CD4-positive, alpha-beta T cell treated with Interleukin-12 subunit alpha and Interleukin-12 subunit beta, for 1 hour (primary cell): ENCODE results near the gene KCNG2.
"Not testable (repeated sequence)": the region's sequence is repeated elsewhere in the genome, so short reads cannot be mapped to it uniquely, and the experiment has no call there.

Source experiments
- DNase-seq: peaks from one replicate; pipeline ENCODE4 v3.0.0-alpha.2; 2020

KCNG2 gene

GRCh38 chr18:79873449-79874110, 75.8 kb downstream of the KCNG2 start:
- no peak for DNase-seq

- DNase-seq, result no peak
These were observed 77.1 kb downstream of the KCNG2 start for GRCh38 chr18:79874553-79875530.

- DNase-seq, result no peak
These were observed 77.8 kb downstream of the KCNG2 start for GRCh38 chr18:79875531-79875919.

- DNase-seq, result no peak
These were observed 78.3 kb downstream of the KCNG2 start for GRCh38 chr18:79875931-79876461.

DNA sequence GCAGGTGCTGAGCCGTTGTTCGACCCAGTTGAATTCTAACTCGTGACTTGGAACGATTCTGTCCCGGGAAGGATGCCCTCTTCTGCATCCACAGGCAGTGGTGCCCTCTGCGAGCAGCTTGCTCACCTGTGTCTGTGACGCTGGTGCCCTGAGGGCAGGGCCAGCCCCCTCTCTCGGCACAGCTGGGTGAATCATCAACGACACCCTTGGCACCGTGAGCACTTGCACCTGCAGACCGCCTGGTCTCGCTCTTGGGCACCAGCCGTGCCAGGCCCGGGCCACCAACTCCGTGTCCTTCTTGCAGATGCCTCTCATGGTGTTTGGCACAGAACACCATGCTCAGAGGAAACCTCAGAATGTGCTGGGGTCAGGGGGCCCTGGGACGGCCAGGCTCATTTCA, 78.8 kb downstream of the KCNG2 start:
- no peak for DNase-seq

GRCh38 chr18:79877163-79878091, 79.7 kb downstream of the KCNG2 start:
- DNase-seq, result no peak

DNA sequence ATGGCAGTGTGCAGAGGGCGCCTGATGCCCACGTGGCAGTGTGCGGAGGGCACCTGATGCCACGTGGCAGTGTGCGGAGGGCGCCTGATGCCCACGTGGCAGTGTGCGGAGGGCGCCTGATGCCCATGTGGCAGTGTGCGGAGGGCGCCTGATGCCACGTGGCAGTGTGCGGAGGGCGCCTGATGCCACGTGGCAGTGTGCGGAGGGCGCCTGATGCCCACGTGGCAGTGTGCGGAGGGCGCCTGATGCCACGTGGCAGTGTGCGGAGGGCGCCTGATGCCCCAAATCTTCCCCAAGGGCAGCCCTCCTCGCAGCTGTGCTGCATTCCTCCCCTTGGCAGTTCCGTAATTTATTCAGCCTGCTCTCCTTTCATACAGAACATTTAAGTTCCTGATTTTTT, 80.5 kb downstream of the KCNG2 start:
- not testable (repeated sequence) for DNase-seq

GRCh38 chr18:79878741-79879378, 81.1 kb downstream of the KCNG2 start:
- DNase-seq, result no peak

DNA sequence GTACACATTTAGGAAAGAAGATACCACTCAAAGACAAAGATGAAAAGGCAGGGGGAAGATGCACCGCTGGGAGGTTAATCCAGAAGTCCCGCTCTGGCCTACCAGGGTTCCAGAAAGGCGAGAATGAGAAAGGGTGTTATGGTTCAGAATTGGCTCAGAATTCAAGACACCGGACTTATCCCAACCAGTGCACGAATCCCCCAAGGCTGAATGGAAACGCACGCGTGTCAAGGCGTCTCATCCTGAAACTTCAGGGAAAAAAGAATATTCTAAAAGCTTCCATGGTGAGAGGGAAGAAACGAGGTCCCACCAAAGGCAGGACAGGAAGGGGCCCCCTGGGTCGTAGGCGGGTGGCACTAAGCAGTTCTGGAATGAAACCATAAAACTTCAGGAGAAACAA, 81.8 kb downstream of the KCNG2 start:
- no peak for DNase-seq

DNA sequence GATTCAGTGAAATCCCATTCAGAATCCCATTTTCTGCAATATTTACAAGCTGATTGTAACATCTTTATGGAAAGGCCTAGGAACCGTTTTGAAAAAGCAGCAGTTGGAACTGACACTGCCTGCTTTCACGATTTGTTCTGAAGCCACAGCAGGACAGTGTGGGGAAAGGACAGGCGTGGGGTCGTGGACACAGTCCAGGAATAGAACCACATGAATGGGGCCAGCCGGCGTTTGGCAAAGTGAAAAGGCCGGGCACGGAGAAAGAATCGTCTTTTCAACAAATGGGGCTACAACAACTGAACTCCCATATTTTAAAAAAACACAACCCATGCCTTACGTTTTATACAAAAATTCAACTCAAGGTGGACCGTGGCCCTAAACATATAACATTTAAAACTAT, 84.0 kb downstream of the KCNG2 start:
- no peak for DNase-seq

DNA sequence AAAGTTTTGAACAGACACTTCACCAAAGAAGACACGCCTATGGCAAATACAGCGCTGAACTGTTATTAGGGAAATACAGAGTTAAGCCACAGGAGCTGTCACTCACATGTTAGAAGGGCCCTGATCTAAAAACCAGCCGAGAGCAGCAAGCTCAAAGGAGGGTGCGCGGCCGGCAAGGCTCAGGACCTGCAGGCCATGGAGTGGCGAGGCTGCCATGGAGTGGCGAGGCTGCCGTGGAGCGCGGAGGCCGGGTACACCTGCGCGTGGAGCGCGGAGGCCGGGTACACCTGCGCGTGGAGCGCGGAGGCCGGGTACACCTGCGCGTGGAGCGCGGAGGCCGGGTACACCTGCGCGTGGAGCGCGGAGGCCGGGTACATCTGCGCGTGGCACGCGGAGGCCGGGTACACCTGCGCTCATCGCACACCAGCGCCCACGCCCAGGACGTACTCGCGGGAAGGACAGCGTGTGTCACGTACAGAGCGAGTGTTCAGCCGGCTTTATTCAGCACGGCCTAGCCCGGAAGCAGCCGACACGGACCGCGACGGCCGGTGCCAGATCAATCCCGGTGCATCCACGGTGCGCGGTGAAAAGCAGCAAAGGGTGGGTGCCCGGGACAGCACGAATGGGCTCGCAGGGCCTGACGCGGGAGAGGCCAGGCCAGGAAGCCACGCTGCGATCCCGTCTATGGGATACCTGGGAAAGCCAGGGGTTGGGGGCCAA, 84.9 kb downstream of the KCNG2 start:
- DNase-seq, result no peak

DNA sequence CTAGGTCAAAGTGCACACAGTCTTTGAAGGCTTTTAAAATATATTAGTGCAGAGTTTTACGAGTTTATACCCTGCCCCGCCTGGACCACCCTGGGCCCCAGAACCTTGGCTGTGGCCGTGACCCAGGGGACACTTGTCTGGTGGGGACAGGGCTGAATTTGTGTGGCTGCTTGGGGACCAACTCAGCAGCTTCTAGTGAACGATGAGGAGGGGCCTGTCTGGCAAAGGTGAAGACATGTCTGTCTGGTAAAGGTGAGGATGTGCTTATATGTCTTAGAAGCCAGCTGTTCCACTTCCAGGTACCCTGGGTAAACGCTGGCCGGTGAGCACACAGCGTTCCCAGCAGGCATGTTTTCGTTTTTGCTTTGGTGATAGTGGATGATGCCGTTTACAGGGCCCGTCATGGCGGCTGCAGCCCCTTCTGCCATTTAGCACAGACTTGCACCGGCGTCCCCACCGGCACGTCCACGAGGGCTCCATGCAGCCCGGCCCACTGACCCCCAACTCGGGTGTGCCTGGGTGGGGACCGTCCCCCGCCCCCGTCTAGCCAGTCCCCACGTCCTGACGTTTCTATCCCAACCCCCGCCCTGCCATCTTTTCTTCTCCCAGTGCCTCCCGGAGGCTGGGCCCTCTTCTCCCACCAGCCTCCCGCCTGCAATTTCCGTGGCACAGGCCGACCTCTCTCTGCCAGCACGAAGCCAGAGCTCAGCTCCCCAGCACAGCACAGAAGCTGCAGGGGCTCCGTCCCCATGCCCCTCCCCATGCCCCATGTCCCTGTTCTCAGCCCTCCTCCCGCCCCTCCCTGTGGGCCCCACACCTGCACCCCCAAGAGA, 85.9 kb downstream of the KCNG2 start:
- no peak for DNase-seq

DNA sequence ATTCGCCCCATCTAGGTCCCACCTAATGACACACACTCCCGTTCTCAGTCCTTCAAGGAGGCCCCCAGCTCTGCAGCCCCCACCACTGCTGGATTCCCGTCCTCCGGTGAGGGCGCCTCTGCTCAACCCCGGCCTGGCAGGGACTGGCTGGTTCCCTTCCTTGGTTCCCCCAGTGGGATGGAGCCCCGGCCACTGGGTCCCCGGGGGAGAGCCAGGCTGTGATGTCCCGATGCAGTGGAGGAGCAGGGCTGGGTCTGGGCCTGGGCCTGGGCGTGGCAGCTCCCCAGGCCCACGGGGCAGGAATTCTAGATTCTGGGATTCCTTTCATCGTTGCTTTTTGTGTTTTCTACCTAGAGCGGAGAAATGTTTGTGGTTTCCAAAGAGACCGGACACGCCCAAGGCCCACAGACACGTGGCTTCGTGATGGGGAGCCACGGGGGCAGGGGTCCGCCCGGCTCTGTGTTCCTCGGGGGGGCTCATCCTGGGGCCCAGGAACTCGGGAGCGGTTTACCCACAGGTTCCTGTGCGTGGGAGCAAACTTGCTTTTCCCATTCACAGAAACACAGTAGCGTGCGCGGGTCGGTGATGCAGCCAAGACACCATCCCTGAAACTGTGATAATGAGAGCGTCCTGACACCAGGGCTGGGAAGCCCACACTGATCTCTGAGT, 86.7 kb downstream of the KCNG2 start:
- DNase-seq, result no peak

DNA sequence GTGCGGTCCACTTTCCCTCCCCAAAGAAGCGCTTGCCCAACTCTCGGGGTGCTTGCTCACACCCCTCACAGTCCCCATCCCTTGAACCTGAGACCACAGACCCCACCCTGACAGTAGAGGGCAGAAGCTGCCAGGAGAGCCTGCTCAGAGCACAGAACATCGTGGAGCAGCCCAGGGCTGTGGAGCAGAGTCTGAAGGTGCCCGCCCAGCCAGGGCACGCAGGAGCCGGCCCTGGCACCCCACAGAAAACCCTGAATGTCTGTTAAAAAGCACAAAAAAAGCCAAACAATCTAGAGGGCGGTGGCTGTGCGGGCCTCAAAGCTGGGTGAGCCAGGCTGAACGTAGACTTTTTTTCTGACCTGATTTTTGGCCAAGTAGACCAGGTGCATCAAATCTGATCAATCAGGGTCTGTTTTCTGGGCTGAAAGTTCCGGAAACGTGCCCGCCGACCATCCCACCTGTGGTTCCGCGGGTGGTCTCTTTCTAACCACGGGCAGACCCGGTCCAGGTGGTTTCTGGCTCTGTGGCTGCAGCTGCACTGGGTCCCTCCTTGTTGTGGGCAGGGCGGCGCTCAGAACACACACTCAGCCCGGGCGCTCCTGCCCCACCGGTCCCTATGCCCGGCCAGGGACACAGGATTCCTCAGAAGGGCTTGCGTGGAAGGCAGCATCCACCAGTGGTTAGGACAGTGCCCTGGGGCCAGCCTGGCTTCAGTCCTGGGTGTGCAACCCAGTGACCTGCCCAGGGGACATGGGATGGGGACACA, 87.4 kb downstream of the KCNG2 start:
- DNase-seq, result no peak

- no peak for DNase-seq
These were observed 89.7 kb downstream of the KCNG2 start for GRCh38 chr18:79887181-79888000.

DNA sequence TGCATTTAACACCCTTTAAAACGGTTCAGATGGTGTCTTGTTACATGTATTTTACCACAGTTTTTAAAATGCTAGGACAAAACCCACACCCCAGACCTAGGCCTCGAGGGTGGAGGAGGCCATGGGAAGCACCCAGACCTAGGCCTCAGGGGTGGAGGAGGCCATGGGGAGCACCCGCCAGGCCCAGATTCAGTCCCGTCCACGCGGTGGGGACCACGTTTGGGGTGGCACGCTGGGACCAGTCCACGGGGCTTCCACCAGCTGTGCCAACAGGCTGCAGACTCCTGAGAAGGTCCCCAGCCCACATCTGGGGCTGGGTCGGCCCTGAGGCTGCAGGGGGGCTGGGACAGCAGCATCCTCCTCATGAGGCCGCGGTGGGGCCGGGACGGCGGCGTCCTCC, 90.3 kb downstream of the KCNG2 start:
- no peak for DNase-seq

- DNase-seq, result no peak
These were observed 91.8 kb downstream of the KCNG2 start for GRCh38 chr18:79889569-79889968.

GRCh38 chr18:79890674-79891073, 92.9 kb downstream of the KCNG2 start:
- no peak for DNase-seq
